ENCODE measurements around the gene MGLL. TPM values are rescaled to one million over a fixed set of nuclear protein-coding genes. Genes with fewer than 3 reads are reported as not detected.

Gene MGLL
- total RNA-seq, 1 experiment from 2014 or later = 12.6 TPM

GRCh38 chr3:127720985-127721935 is 101.1 kb downstream of the MGLL start:
- ChIA-PET POLR2A (no interaction called here), CTCF (no interaction called here)
- DNase-seq (ENCODE audit: unreplicated experiment) = no peak
- TF ChIP-seq CTCF (IDR thresholded peaks at IDR 0.05; ENCODE audit: unreplicated experiment) = no peak
- intact Hi-C loops (cut with micrococcal nuclease) = no loop called here
- Mint-ChIP-seq H3K36me3 (ENCODE audit: insufficient read depth, unreplicated experiment) (no peaks in the 10 kb centered on the region), H3K9me3 (ENCODE audit: unreplicated experiment) (peaks cover 7% of the 10 kb centered on the region), H3K4me1 (ENCODE audit: insufficient read depth, unreplicated experiment) (no peaks in the 10 kb centered on the region), H3K27ac (ENCODE audit: low read depth, unreplicated experiment) (no peak overlapping the region), H3K27me3 (ENCODE audit: insufficient read depth, unreplicated experiment) (no peaks in the 10 kb centered on the region), H3K4me3 (ENCODE audit: unreplicated experiment) (no peak overlapping the region)
- BruUV-seq (replicated peaks) = no TSS peak

- no peaks in the 10 kb centered on the region for H3K27me3 Mint-ChIP-seq (ENCODE audit: insufficient read depth, unreplicated experiment)
Measured at GRCh38 chr3:127720161-127720823, 102.0 kb downstream of the MGLL start.

GRCh38 chr3:127719369-127719768 is 102.9 kb downstream of the MGLL start:
- H3K9me3 Mint-ChIP-seq (ENCODE audit: unreplicated experiment) = peaks cover 6% of the 10 kb centered on the region
- H3K36me3 Mint-ChIP-seq (ENCODE audit: insufficient read depth, unreplicated experiment) = no peaks in the 10 kb centered on the region
- H3K4me1 Mint-ChIP-seq (ENCODE audit: insufficient read depth, unreplicated experiment) = no peaks in the 10 kb centered on the region
- CTCF ChIA-PET = no interaction called here
- intact Hi-C loops (cut with micrococcal nuclease) = no loop called here
- no peak for DNase-seq (ENCODE audit: unreplicated experiment)
- no peak overlapping the region for H3K27ac Mint-ChIP-seq (ENCODE audit: low read depth, unreplicated experiment)
- no peaks in the 10 kb centered on the region for H3K27me3 Mint-ChIP-seq (ENCODE audit: insufficient read depth, unreplicated experiment)
- POLR2A ChIA-PET = no interaction called here
- TF ChIP-seq CTCF (IDR thresholded peaks at IDR 0.05; ENCODE audit: unreplicated experiment) = no peak
- BruUV-seq (replicated peaks) = no TSS peak
- H3K4me3 Mint-ChIP-seq (ENCODE audit: unreplicated experiment) = no peak overlapping the region

More at GRCh38 chr3:127720161-127720823, 102.0 kb downstream of the MGLL start:
- POLR2A ChIA-PET = no interaction called here
- intact Hi-C loops (cut with micrococcal nuclease) = no loop called here
- H3K4me1 Mint-ChIP-seq (ENCODE audit: insufficient read depth, unreplicated experiment) = no peaks in the 10 kb centered on the region
- no peak for TF ChIP-seq CTCF (IDR thresholded peaks at IDR 0.05; ENCODE audit: unreplicated experiment)
- no peak overlapping the region for H3K4me3 Mint-ChIP-seq (ENCODE audit: unreplicated experiment)
- peaks cover 7% of the 10 kb centered on the region for H3K9me3 Mint-ChIP-seq (ENCODE audit: unreplicated experiment)
- CTCF ChIA-PET = no interaction called here
- H3K36me3 Mint-ChIP-seq (ENCODE audit: insufficient read depth, unreplicated experiment) = no peaks in the 10 kb centered on the region
- no peak for DNase-seq (ENCODE audit: unreplicated experiment)
- H3K27ac Mint-ChIP-seq (ENCODE audit: low read depth, unreplicated experiment) = no peak overlapping the region
- BruUV-seq (replicated peaks) = no TSS peak

GRCh38 chr3:127718916-127719290 is 103.4 kb downstream of the MGLL start:
- Mint-ChIP-seq H3K4me1 (ENCODE audit: insufficient read depth, unreplicated experiment) (no peaks in the 10 kb centered on the region), H3K36me3 (ENCODE audit: insufficient read depth, unreplicated experiment) (no peaks in the 10 kb centered on the region), H3K4me3 (ENCODE audit: unreplicated experiment) (no peak overlapping the region), H3K9me3 (ENCODE audit: unreplicated experiment) (peaks cover 1% of the 10 kb centered on the region), H3K27me3 (ENCODE audit: insufficient read depth, unreplicated experiment) (no peaks in the 10 kb centered on the region), H3K27ac (ENCODE audit: low read depth, unreplicated experiment) (no peak overlapping the region)
- no peak for DNase-seq (ENCODE audit: unreplicated experiment)
- no TSS peak for BruUV-seq (replicated peaks)
- intact Hi-C loops (cut with micrococcal nuclease) = no loop called here
- ChIA-PET CTCF (interaction anchor here (1.2 kb wide), 1 partner anchor 49 kb away, joined by 3 read pairs; no protein-coding TSS in a partner anchor), POLR2A (no interaction called here)
- TF ChIP-seq CTCF (IDR thresholded peaks at IDR 0.05; ENCODE audit: unreplicated experiment) = no peak

All from MCF 10A (cell line).